Brain microvascular endothelial cell (primary cell): ENCODE measurements around the gene ZNF577.

Experiments
- DNase-seq: peaks from one replicate; pipeline ENCODE4 v3.0.0-alpha.2; 2020
- H3K27ac ChIP-seq: fragments of 250-450 bp; sonication (Bioruptor Pico); 2 replicates; pipeline ENCODE4 v1.5.1; 2020; ENCODE audit warnings: mild to moderate bottlenecking, moderate library complexity
- H3K27me3 ChIP-seq: fragments of 250-450 bp; sonication (Bioruptor Pico); replicated peaks from 2 replicates; pipeline ENCODE4 v1.5.1; 2020; ENCODE audit warnings: mild to moderate bottlenecking
- H3K36me3 ChIP-seq: fragments of 250-450 bp; sonication (Bioruptor Pico); replicated peaks from 2 replicates; pipeline ENCODE4 v1.5.1; 2020; ENCODE audit warnings: mild to moderate bottlenecking
- H3K4me3 ChIP-seq: 2 replicates; pipeline ENCODE4 v1.5.1; 2011; ENCODE audit warnings: low read depth, mild to moderate bottlenecking, control low read depth, low read length, moderate library complexity
- CTCF ChIP-seq: IDR thresholded peaks from 2 replicates; pipeline ENCODE4 v1.5.1; 2011; ENCODE audit warnings: low read depth, mild to moderate bottlenecking, moderate library complexity, low read length, control low read depth, inconsistent platforms; ENCODE audit errors: missing control alignments
- in situ Hi-C: cut with HindIII; loops from 2 replicates; pipeline ENCODE4 v1.10.0; 2017; ENCODE audit warnings: low sequenced_read_pairs, low pct_ligation_motif_present

The ZNF577 gene

GRCh38 chr19:51887522-51888498, at the start of gene ZNF577:
TSS of gene ZNF577 (minus strand) at chr19:51887951. CDS start at chr19:51880382, 7,569 bp downstream.
- peaks cover 28% of the 10 kb centered on the region for H3K36me3 ChIP-seq
- no peak for TF ChIP-seq CTCF
- in situ Hi-C loops, result no loop called here

GRCh38 chr19:51931921-51932320, 44.2 kb upstream of the ZNF577 start:
- no peak for DNase-seq
- no peak for TF ChIP-seq CTCF
- H3K27ac ChIP-seq, result no peak overlapping the region
- peaks cover 22% of the 10 kb centered on the region for H3K36me3 ChIP-seq
- no peaks in the 10 kb centered on the region for H3K27me3 ChIP-seq
- H3K4me3 ChIP-seq, result no peak overlapping the region
- in situ Hi-C loops, result no loop called here

More at GRCh38 chr19:51887522-51888498, at the start of gene ZNF577:
- peak; percentile 91 for DNase-seq
- H3K27ac ChIP-seq, result peak within 1 kb of the TSS; percentile 15
- no peaks in the 10 kb centered on the region for H3K27me3 ChIP-seq
- H3K4me3 ChIP-seq, result peak within 1 kb of the TSS; percentile 78

GRCh38 chr19:51927859-51928258, 40.1 kb upstream of the ZNF577 start:
- Histone ChIP-seq H3K27me3 (no peaks in the 10 kb centered on the region), H3K4me3 (peak overlapping the region; percentile 94), H3K36me3 (peaks cover 5% of the 10 kb centered on the region), H3K27ac (no peak overlapping the region)
- in situ Hi-C loops, result no loop called here
- no peak for TF ChIP-seq CTCF
- no peak for DNase-seq

- Histone ChIP-seq H3K27me3 (no peaks in the 10 kb centered on the region), H3K27ac (peak within 1 kb of the TSS; percentile 69), H3K36me3 (peaks cover 5% of the 10 kb centered on the region), H3K4me3 (peak within 1 kb of the TSS; percentile 94)
- DNase-seq, result peak; percentile 90
- in situ Hi-C loops, result no loop called here
- TF ChIP-seq CTCF, result peak; percentile 23
These were observed 39.3 kb upstream of the ZNF577 start, which contains the start of gene ZNF613 for GRCh38 chr19:51926784-51927741. TSS of gene ZNF613 (plus strand) at chr19:51927472. CDS start at chr19:51936221, 8,749 bp downstream.

GRCh38 chr19:51926426-51926783, 38.7 kb upstream of the ZNF577 start:
- no peak for TF ChIP-seq CTCF
- DNase-seq, result no peak
- in situ Hi-C loops, result no loop called here
- peak overlapping the region; percentile 94 for H3K4me3 ChIP-seq
- H3K27me3 ChIP-seq, result no peaks in the 10 kb centered on the region
- H3K27ac ChIP-seq, result no peak overlapping the region
- H3K36me3 ChIP-seq, result peaks cover 5% of the 10 kb centered on the region
